Spleen (tissue), 11 donors: Measurements from ENCODE around the gene ADARB1. TPM values are rescaled to one million over a fixed set of nuclear protein-coding genes. Genes with fewer than 3 reads are reported as not detected.

Experiments used
- DNase-seq: peaks from one replicate; pipeline ENCODE4 v3.0.0-alpha.2; 2020
- H3K27ac ChIP-seq, 8 donors: fragments of 200-600 bp; sonication (generic) in 7 of 8; 1 replicate in 4 of 8; 2 replicates in 4 of 8; pipeline versions ENCODE4 v1.5.0 to v1.8.0; 2016 to 2021; ENCODE audit warnings: inconsistent platforms in 4 of 8, mild to moderate bottlenecking in 4 of 8, moderate library complexity in 1 of 8
- H3K27me3 ChIP-seq, 7 donors: fragments of 200-600 bp; sonication (generic) in 6 of 7; replicated peaks in 1 of 7; 1 replicate in 4 of 7; 2 replicates in 3 of 7; pipeline versions ENCODE4 v1.5.0 to v1.8.0; 2016 to 2021; ENCODE audit warnings: inconsistent platforms in 3 of 7, mild to moderate bottlenecking in 1 of 7
- H3K36me3 ChIP-seq, 6 donors: fragments of 200-600 bp; sonication (generic) in 5 of 6; 1 replicate in 4 of 6; 2 replicates in 2 of 6; pipeline versions ENCODE4 v1.5.0 to v1.8.0; 2016 to 2021; ENCODE audit warnings: inconsistent platforms in 2 of 6
- H3K4me1 ChIP-seq, 6 donors: fragments of 200-600 bp; sonication (generic) in 5 of 6; 1 replicate in 3 of 6; 2 replicates in 3 of 6; pipeline versions ENCODE4 v1.5.0 to v1.8.0; 2016 to 2021; ENCODE audit warnings: inconsistent platforms in 3 of 6
- H3K4me3 ChIP-seq, 8 donors: fragments of 200-600 bp; sonication (generic) in 7 of 8; 1 replicate in 4 of 8; 2 replicates in 4 of 8; pipeline versions ENCODE4 v1.5.0 to v1.8.0; 2016 to 2021; ENCODE audit warnings: inconsistent platforms in 4 of 8, mild to moderate bottlenecking in 4 of 8, moderate library complexity in 2 of 8
- H3K9me3 ChIP-seq, 8 donors: fragments of 200-600 bp; sonication (generic) in 7 of 8; 1 replicate in 4 of 8; 2 replicates in 4 of 8; pipeline versions ENCODE4 v1.5.0 to v1.8.0; 2016 to 2021; ENCODE audit warnings: inconsistent platforms in 4 of 8
- CTCF ChIP-seq, 11 experiments: fragments of 200-600 bp in 7 of 11; fragments of 450-650 bp in 4 of 11; sonication (generic) in 4 of 11; IDR thresholded peaks in 8 of 11; conservative IDR thresholded peaks in 3 of 11; 1 replicate in 7 of 11; 2 replicates in 4 of 11; pipeline versions ENCODE4 v1.4.0 to v1.8.0; 2016 to 2021; ENCODE audit warnings: antibody characterized with exemption in 11 of 11, inconsistent platforms in 4 of 11, mild to moderate bottlenecking in 1 of 11
- POLR2A ChIP-seq, 3 donors: fragments of 450-650 bp; IDR thresholded peaks; one replicate each; pipeline ENCODE4 v1.5.1; 2017; ENCODE audit warnings: antibody characterized with exemption in 3 of 3, mild to moderate bottlenecking in 1 of 3
- POLR2AphosphoS5 ChIP-seq, 3 donors: sonication (generic); formaldehyde crosslinking; IDR thresholded peaks; one replicate each; pipeline ENCODE4 v1.5.1; 2017; ENCODE audit warnings: antibody characterized with exemption in 3 of 3
- WGBS, 5 donors: extraction: QIAGEN DNeasy Blood & Tissue Kit in 3 of 5; methylation state at CpG; one replicate each; pipeline versions ENCODE4 v1.1.5 to v1.1.7; 2013 to 2018; 5-methylcytosine and 5-hydroxymethylcytosine counted together
- intact Hi-C: fragments of 100-400 bp; cut with DNase I; formaldehyde crosslinking; loops from one replicate; pipeline ENCODE4 v1.15.0; 2023; ENCODE audit warnings: low total_unique reads
- polyA plus RNA-seq, 3 donors: library from polyadenylated mRNA; stranded (reverse); fragments of 200-250 nt; gene quantifications; one replicate each; pipeline ENCODE4 v1.2.1, GENCODE V29; 2013
- total RNA-seq, 7 donors: library from RNA; depleted of rRNA in 3 of 7; stranded (reverse); fragments of >200 nt in 3 of 7; fragmentation: NEBNext Ultra II Directional in 4 of 7; extraction: Animal tissue kit (Norgen Biotek cat#: 25700) in 4 of 7; gene quantifications; one replicate each; pipeline versions ENCODE4 v1.1.0 to v1.2.1, GENCODE V29; 2016 to 2021
- donor health status: healthy with polysubstance abuse.
- donor health status: DM: no; HTN: no; CAD: no; lungs with moderate emphysema.
- donor health status: DM: no; HTN: no; CAD: no.
- donor health status: Bipolar disorder and iron deficiency.
- donor health status: healthy.
- donor health status: DM: no; HTN: no; CAD: no.
- donor health status: DM: yes; HTN: yes; CAD: no.

ADARB1 gene
- total and polyA plus RNA-seq, 10 donors = 9.1 to 50.8 (median 29.0) TPM

DNA sequence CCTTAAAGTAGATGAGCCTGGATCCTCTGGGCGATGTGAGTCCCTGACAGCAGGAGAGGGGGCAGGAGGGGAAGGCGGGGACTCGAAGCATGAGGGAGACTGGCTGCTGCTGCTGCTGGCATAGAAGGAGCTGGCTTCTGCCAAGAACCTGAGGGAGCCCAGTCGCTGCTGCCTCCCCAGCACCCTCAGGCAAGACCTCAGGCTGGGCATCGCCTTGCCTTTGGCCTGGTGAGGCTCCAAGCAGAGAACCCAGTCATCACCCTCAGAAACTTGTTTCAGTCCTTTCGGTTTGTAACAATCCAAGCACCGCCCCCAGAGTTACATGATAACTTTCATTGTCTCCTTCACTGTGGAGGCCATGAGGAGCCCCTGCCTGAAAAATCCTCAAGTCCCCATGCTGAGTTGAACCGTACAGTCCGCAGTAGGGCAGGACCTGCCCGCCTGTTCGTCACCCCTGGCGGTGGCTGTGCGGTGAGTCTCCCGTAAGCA, 174.6 kb downstream of the ADARB1 start:
- H3K4me3 ChIP-seq = no peak overlapping the region
- intact Hi-C loops = no loop called here
- WGBS, 5 donors = 63 to 68% (median 65%) methylated on average over 14 of the region's 14 CpGs
- no peaks in the 10 kb centered on the region for H3K36me3 ChIP-seq
- no peaks in the 10 kb centered on the region for H3K4me1 ChIP-seq
- peaks cover 0 to 7% (median 4%) of the 10 kb centered on the region in 8 donors for H3K9me3 ChIP-seq
- H3K27ac ChIP-seq = no peak overlapping the region
- TF ChIP-seq POLR2AphosphoS5 (IDR thresholded peaks at IDR 0.05) (no peak), CTCF (IDR thresholded peaks at IDR 0.05 in 8 of 11, conservative IDR thresholded peaks at IDR 0.05 in 3 of 11) (no peak), POLR2A (IDR thresholded peaks at IDR 0.05) (no peak)
- peaks cover 0 to 45% (median 0%) of the 10 kb centered on the region in 7 donors for H3K27me3 ChIP-seq
- peak; percentile 62 for DNase-seq

GRCh38 chr21:45249626-45250025, 175.2 kb downstream of the ADARB1 start:
- Histone ChIP-seq H3K4me3 (no peak overlapping the region), H3K4me1 (no peaks in the 10 kb centered on the region), H3K9me3 (no peaks in the 10 kb centered on the region), H3K36me3 (no peaks in the 10 kb centered on the region), H3K27me3 (peaks cover 0 to 52% (median 5%) of the 10 kb centered on the region in 7 donors), H3K27ac (no peak overlapping the region)
- DNase-seq = no peak
- no peak for TF ChIP-seq POLR2AphosphoS5 (IDR thresholded peaks at IDR 0.05)
- no peak for TF ChIP-seq POLR2A (IDR thresholded peaks at IDR 0.05)
- TF ChIP-seq CTCF (IDR thresholded peaks at IDR 0.05 in 8 of 11, conservative IDR thresholded peaks at IDR 0.05 in 3 of 11) = no peak
- 87 to 98% (median 90%) methylated on average over 6 of the region's 6 CpGs for whole genome bisulfite sequencing, 5 donors
- intact Hi-C loops = no loop called here

- intact Hi-C loops = no loop called here
- Histone ChIP-seq H3K4me1 (no peaks in the 10 kb centered on the region), H3K9me3 (no peaks in the 10 kb centered on the region), H3K4me3 (no peak overlapping the region), H3K36me3 (no peaks in the 10 kb centered on the region), H3K27ac (no peak overlapping the region), H3K27me3 (peaks cover 0 to 53% (median 6%) of the 10 kb centered on the region in 7 donors)
- no peak for DNase-seq
- WGBS, 5 donors = 86 to 97% (median 89%) methylated on average over 3 of the region's 3 CpGs
- TF ChIP-seq CTCF (IDR thresholded peaks at IDR 0.05 in 8 of 11, conservative IDR thresholded peaks at IDR 0.05 in 3 of 11) (no peak), POLR2A (IDR thresholded peaks at IDR 0.05) (no peak), POLR2AphosphoS5 (IDR thresholded peaks at IDR 0.05) (no peak)
Observed at GRCh38 chr21:45250272-45250671, 175.9 kb downstream of the ADARB1 start.

- intact Hi-C loops = no loop called here
- H3K27me3 ChIP-seq = peaks cover 0 to 55% (median 11%) of the 10 kb centered on the region in 7 donors
- H3K9me3 ChIP-seq = no peaks in the 10 kb centered on the region
- no peak for TF ChIP-seq CTCF (IDR thresholded peaks at IDR 0.05 in 8 of 11, conservative IDR thresholded peaks at IDR 0.05 in 3 of 11)
- TF ChIP-seq POLR2AphosphoS5 (IDR thresholded peaks at IDR 0.05) = no peak
- TF ChIP-seq POLR2A (IDR thresholded peaks at IDR 0.05) = no peak
- peak; percentile 34 for DNase-seq
- H3K4me1 ChIP-seq = peaks cover 0 to 4% (median 0%) of the 10 kb centered on the region in 6 donors
- WGBS, 5 donors = 75 to 93% (median 87%) methylated on average over 14 of the region's 14 CpGs
- H3K36me3 ChIP-seq = no peaks in the 10 kb centered on the region
- no peak overlapping the region for H3K4me3 ChIP-seq
- H3K27ac ChIP-seq = no peak overlapping the region
Observed at GRCh38 chr21:45250914-45251634, 176.7 kb downstream of the ADARB1 start.
